Endodermal cell (in vitro differentiated cells): ENCODE data around the gene C3orf85. TPM values are rescaled to one million over a fixed set of nuclear protein-coding genes. Genes with fewer than 3 reads are reported as not detected.

ENCODE experiments used
- DNase-seq: peaks from one replicate; pipeline ENCODE4 v3.0.0-alpha.2; 2017
- H3K27ac ChIP-seq: 2 replicates; pipeline ENCODE4 v1.5.1; 2013; ENCODE audit warnings: mild to moderate bottlenecking, low read depth, low read length, moderate library complexity
- H3K27me3 ChIP-seq: 2 replicates; pipeline ENCODE4 v1.6.1; 2013; ENCODE audit warnings: mild to moderate bottlenecking, low read length, moderate library complexity; ENCODE audit not compliant: insufficient read depth, control insufficient read depth, poor library complexity, severe bottlenecking
- H3K36me3 ChIP-seq: 2 replicates; pipeline ENCODE4 v1.7.0; 2013; ENCODE audit warnings: mild to moderate bottlenecking, low read length, moderate library complexity; ENCODE audit not compliant: control insufficient read depth, insufficient read depth
- H3K4me1 ChIP-seq: one replicate; pipeline ENCODE4 v1.7.0; 2013; ENCODE audit warnings: low read length; ENCODE audit not compliant: control insufficient read depth, insufficient read depth
- H3K4me3 ChIP-seq: 2 replicates; pipeline ENCODE4 v1.5.1; 2013; ENCODE audit warnings: mild to moderate bottlenecking, low read length, moderate library complexity
- H3K9ac ChIP-seq: 2 replicates; pipeline ENCODE4 v1.6.1; 2013; ENCODE audit warnings: mild to moderate bottlenecking, low read length, moderate library complexity; ENCODE audit not compliant: poor library complexity, severe bottlenecking; ENCODE audit errors: extremely low read depth
- H3K9me3 ChIP-seq: 2 replicates; pipeline ENCODE4 v1.6.1; 2013; ENCODE audit warnings: mild to moderate bottlenecking, low read length, moderate library complexity; ENCODE audit not compliant: control insufficient read depth
- H3K27ac Mint-ChIP-seq: 2 replicates; pipeline ENCODE4 v1.8.0; 2020; ENCODE audit warnings: mixed read lengths
- H3K27me3 Mint-ChIP-seq: 2 replicates; pipeline ENCODE4 v1.8.0; 2021; ENCODE audit warnings: mild to moderate bottlenecking, mixed read lengths; ENCODE audit not compliant: insufficient read depth
- H3K36me3 Mint-ChIP-seq: 2 replicates; pipeline ENCODE4 v1.8.0; 2020; ENCODE audit warnings: low read depth, mixed read lengths
- H3K4me1 Mint-ChIP-seq: 2 replicates; pipeline ENCODE4 v1.8.0; 2020; ENCODE audit warnings: mixed read lengths
- H3K4me3 Mint-ChIP-seq: 2 replicates; pipeline ENCODE4 v1.8.0; 2020; ENCODE audit warnings: mild to moderate bottlenecking, moderate library complexity, mixed read lengths
- H3K9me3 Mint-ChIP-seq: 2 replicates; pipeline ENCODE4 v1.8.0; 2020; ENCODE audit warnings: mild to moderate bottlenecking, mixed read lengths
- CTCF ChIP-seq: fragments of 200-600 bp; sonication (generic); conservative IDR thresholded peaks from 2 replicates; pipeline ENCODE4 v1.5.0; 2021; ENCODE audit warnings: antibody characterized with exemption, mild to moderate bottlenecking
- WGBS, 2 experiments: methylation state at CpG; one replicate each; pipeline versions ENCODE4 v1.1.5 to v1.1.7; 2013; ENCODE audit warnings: missing lambda C conversion rate in 2 of 2, mixed read lengths in 1 of 2; ENCODE audit not compliant: insufficient coverage in 1 of 2, insufficient read length in 1 of 2; 5-methylcytosine and 5-hydroxymethylcytosine counted together
- long read RNA-seq, 4 experiments: library from polyadenylated mRNA in 2 of 4; library from RNA in 1 of 4; library from capped mRNA in 1 of 4; stranded (forward) in 3 of 4; unstranded in 1 of 4; transcript quantifications; one replicate each; pipeline ENCODE4 v2.0.0, GENCODE V29; 2020 to 2021; ENCODE audit warnings: inconsistent platforms in 1 of 4
- polyA plus RNA-seq, 2 experiments: library from polyadenylated mRNA; stranded (reverse); fragments of 50-300 nt; gene quantifications; one replicate each; pipeline ENCODE4 v1.2.3, GENCODE V29; 2013
- total RNA-seq, 2 donors: library from RNA; stranded (reverse); fragmentation: NEBNext Ultra II Directional in 1 of 2; extraction: Animal tissue kit (Norgen Biotek cat#: 25700) in 1 of 2; gene quantifications; 2 replicates in 1 of 2; 3 replicates in 1 of 2; pipeline ENCODE4 v1.2.1, GENCODE V29; 2021

C3orf85 gene
- not detected for total RNA-seq
- not detected for polyA plus RNA-seq (2013, experiment 1 of 2)
- polyA plus RNA-seq (2013, experiment 2 of 2): not detected
- long read RNA-seq, experiment 1: 0 reads
- long read RNA-seq, experiment 2: 0 reads
- long read RNA-seq, experiment 3: 0 reads
- long read RNA-seq, experiment 4: 0 reads

GRCh38 chr3:109136523-109136922 lies at the start of gene C3orf85:
Gene C3orf85, plus strand, starts transcription at chr3:109136719. Its CDS starts 129 bp downstream, at chr3:109136848.
- Histone ChIP-seq H3K4me3 (no peak within 1 kb of the TSS), H3K9me3 (no peaks in the 10 kb centered on the region), H3K27me3 (no peaks in the 10 kb centered on the region), H3K9ac (no peak within 1 kb of the TSS), H3K4me1 (no peaks in the 10 kb centered on the region), H3K27ac (no peak within 1 kb of the TSS), H3K36me3 (no peaks in the 10 kb centered on the region)
- Mint-ChIP-seq H3K9me3 (no peaks in the 10 kb centered on the region), H3K27ac (no peak within 1 kb of the TSS), H3K36me3 (no peaks in the 10 kb centered on the region), H3K4me1 (peaks cover 3% of the 10 kb centered on the region), H3K27me3 (no peaks in the 10 kb centered on the region), H3K4me3 (no peak within 1 kb of the TSS)
- no peak for DNase-seq
- no peak for TF ChIP-seq CTCF
- 93 to 100% methylated on average over 1 of the region's 3 CpGs for WGBS, 2 experiments

- Mint-ChIP-seq H3K9me3 (no peaks in the 10 kb centered on the region), H3K27ac (no peak overlapping the region), H3K27me3 (no peaks in the 10 kb centered on the region), H3K36me3 (no peaks in the 10 kb centered on the region), H3K4me3 (no peak overlapping the region), H3K4me1 (no peaks in the 10 kb centered on the region)
- Histone ChIP-seq H3K36me3 (no peaks in the 10 kb centered on the region), H3K27ac (no peak overlapping the region), H3K4me1 (no peaks in the 10 kb centered on the region), H3K9ac (no peak overlapping the region), H3K9me3 (no peaks in the 10 kb centered on the region), H3K4me3 (no peak overlapping the region), H3K27me3 (no peaks in the 10 kb centered on the region)
- 75% methylated on average over 1 of the region's 1 CpG; no CpG with 5 or more reads in 1 of the 2 experiments for WGBS, 2 experiments
- TF ChIP-seq CTCF: no peak
- DNase-seq: no peak
These were observed 47.3 kb upstream of the C3orf85 start for GRCh38 chr3:109089265-109089664.

- Mint-ChIP-seq H3K4me3 (no peak overlapping the region), H3K27me3 (no peaks in the 10 kb centered on the region), H3K9me3 (no peaks in the 10 kb centered on the region), H3K4me1 (peaks cover 10% of the 10 kb centered on the region), H3K36me3 (no peaks in the 10 kb centered on the region), H3K27ac (no peak overlapping the region)
- Histone ChIP-seq H3K36me3 (no peaks in the 10 kb centered on the region), H3K27ac (no peak overlapping the region), H3K4me3 (no peak overlapping the region), H3K9me3 (no peaks in the 10 kb centered on the region), H3K4me1 (no peaks in the 10 kb centered on the region), H3K27me3 (no peaks in the 10 kb centered on the region), H3K9ac (no peak overlapping the region)
- no peak for DNase-seq
- TF ChIP-seq CTCF: no peak
- 43 to 88% methylated on average over 1 to 2 of the region's 2 CpGs for WGBS, 2 experiments
These were observed 44.7 kb upstream of the C3orf85 start for GRCh38 chr3:109091846-109092245.
